A673 (cell line): ENCODE data around the gene TEK. TPM values are rescaled to one million over a fixed set of nuclear protein-coding genes. Genes with fewer than 3 reads are reported as not detected.

Source experiments
- BruUV-seq: library from RNA; stranded (reverse); fragments of 400-500 nt; replicated peaks from 2 replicates; lab custom pipeline; 2021; lab: Mats Ljungman, UMichigan
- CTCF ChIA-PET: fragments of 300-600 bp; sonication (Branson Sonifier 250); formaldehyde crosslinking; loops from one replicate; lab custom pipeline; 2022; ENCODE audit warnings: antibody characterized with exemption; lab: Charles Lee
- POLR2A ChIA-PET: fragments of 300-600 bp; sonication (Branson Sonifier 250); formaldehyde crosslinking; loops from one replicate; lab custom pipeline; 2022; ENCODE audit warnings: antibody characterized with exemption; ENCODE audit not compliant: low non-redundant PET; lab: Charles Lee
- DNase-seq: peaks from one replicate; pipeline ENCODE4 v3.0.0-alpha.2; 2015; ENCODE audit warnings: low spot score
- H3K27ac ChIP-seq: fragments of 200-600 bp; sonication (generic); 2 replicates; pipeline ENCODE4 v1.5.1; 2016; ENCODE audit warnings: mixed run types, low read depth, mild to moderate bottlenecking, mixed read lengths, antibody characterized with exemption, low read length; ENCODE audit not compliant: poor library complexity, severe bottlenecking
- H3K27me3 ChIP-seq: fragments of 200-600 bp; sonication (generic); replicated peaks from 2 replicates; pipeline ENCODE4 v1.6.1; 2017; ENCODE audit warnings: mixed run types, low read depth, mild to moderate bottlenecking, mixed read lengths, antibody characterized with exemption, low read length; ENCODE audit not compliant: insufficient read depth, poor library complexity
- H3K36me3 ChIP-seq: fragments of 200-600 bp; sonication (generic); 2 replicates; pipeline ENCODE4 v1.6.1; 2016; ENCODE audit warnings: mixed run types, mild to moderate bottlenecking, mixed read lengths, antibody characterized with exemption, low read length; ENCODE audit not compliant: insufficient read depth, poor library complexity, severe bottlenecking
- H3K4me1 ChIP-seq: fragments of 200-600 bp; sonication (generic); 2 replicates; pipeline ENCODE4 v1.6.1; 2017; ENCODE audit warnings: mixed run types, mild to moderate bottlenecking, mixed read lengths, antibody characterized with exemption, low read length; ENCODE audit not compliant: insufficient read depth, poor library complexity, severe bottlenecking
- H3K4me3 ChIP-seq: fragments of 200-600 bp; sonication (generic); 2 replicates; pipeline ENCODE4 v1.5.1; 2016; ENCODE audit warnings: low read depth, mixed run types, mild to moderate bottlenecking, mixed read lengths, low read length; ENCODE audit not compliant: poor library complexity, severe bottlenecking
- H3K9me3 ChIP-seq: fragments of 200-600 bp; sonication (generic); 2 replicates; pipeline ENCODE4 v1.6.1; 2016; ENCODE audit warnings: mixed run types, low read depth, mild to moderate bottlenecking, mixed read lengths, antibody characterized with exemption, low read length; ENCODE audit not compliant: poor library complexity, severe bottlenecking
- EZH2 ChIP-seq: fragments of 200-600 bp; sonication (generic); IDR thresholded peaks from 2 replicates; pipeline ENCODE4 v1.6.1; 2017; ENCODE audit warnings: borderline replicate concordance, low read depth, mild to moderate bottlenecking, mixed read lengths, antibody characterized with exemption, low read length; ENCODE audit not compliant: poor library complexity, severe bottlenecking
- intact Hi-C: fragments of 100-400 bp; cut with micrococcal nuclease; formaldehyde crosslinking; loops from one replicate; pipeline ENCODE4 v1.10.0; 2022; ENCODE audit not compliant: unreplicated experiment
- total RNA-seq: library from RNA; stranded (reverse); gene quantifications from 2 replicates; pipeline ENCODE4 v1.2.3, GENCODE V29; 2021
- TF ChIP-seq, protein P1 (sequence below): fragments of 300-800, 200-600 bp; sonication (generic); conservative IDR thresholded peaks from 2 replicates; pipeline ENCODE4 v1.5.1; 2017; ENCODE audit warnings: low read depth, mild to moderate bottlenecking, antibody characterized with exemption, low read length, moderate library complexity, mixed read lengths

Gene TEK
- total RNA-seq, 1 experiment from 2014 or later, result not detected

DNA sequence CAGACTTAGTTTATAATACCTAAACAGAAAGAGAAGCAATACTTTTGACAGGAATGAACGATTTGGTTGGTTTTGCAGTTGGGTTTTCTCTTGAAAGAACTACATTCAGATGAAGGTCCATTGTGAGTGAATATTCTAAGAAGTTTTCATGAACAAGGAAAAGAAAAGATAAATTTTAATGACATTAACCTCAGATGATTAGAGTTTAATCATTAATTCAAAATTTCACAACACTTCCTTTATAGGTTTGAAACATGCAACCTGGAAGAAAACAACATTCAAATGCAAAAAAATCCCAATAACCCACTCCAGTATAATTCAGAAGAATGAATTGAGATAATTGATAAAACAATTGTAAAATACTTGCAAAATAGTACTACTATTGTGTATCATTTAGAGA lies 164.2 kb downstream of the TEK start:
- BruUV-seq, result no TSS peak
- DNase-seq, result no peak
- ChIA-PET POLR2A (no interaction called here), CTCF (no interaction called here)
- Histone ChIP-seq H3K4me3 (no peak overlapping the region), H3K27me3 (no peaks in the 10 kb centered on the region), H3K36me3 (no peaks in the 10 kb centered on the region), H3K4me1 (no peaks in the 10 kb centered on the region), H3K9me3 (no peaks in the 10 kb centered on the region), H3K27ac (no peak overlapping the region)
- intact Hi-C loops, result no loop called here
- TF ChIP-seq EZH2, result no peak
- TF ChIP-seq, protein P1, sequence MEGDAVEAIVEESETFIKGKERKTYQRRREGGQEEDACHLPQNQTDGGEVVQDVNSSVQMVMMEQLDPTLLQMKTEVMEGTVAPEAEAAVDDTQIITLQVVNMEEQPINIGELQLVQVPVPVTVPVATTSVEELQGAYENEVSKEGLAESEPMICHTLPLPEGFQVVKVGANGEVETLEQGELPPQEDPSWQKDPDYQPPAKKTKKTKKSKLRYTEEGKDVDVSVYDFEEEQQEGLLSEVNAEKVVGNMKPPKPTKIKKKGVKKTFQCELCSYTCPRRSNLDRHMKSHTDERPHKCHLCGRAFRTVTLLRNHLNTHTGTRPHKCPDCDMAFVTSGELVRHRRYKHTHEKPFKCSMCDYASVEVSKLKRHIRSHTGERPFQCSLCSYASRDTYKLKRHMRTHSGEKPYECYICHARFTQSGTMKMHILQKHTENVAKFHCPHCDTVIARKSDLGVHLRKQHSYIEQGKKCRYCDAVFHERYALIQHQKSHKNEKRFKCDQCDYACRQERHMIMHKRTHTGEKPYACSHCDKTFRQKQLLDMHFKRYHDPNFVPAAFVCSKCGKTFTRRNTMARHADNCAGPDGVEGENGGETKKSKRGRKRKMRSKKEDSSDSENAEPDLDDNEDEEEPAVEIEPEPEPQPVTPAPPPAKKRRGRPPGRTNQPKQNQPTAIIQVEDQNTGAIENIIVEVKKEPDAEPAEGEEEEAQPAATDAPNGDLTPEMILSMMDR, result no peak

DNA sequence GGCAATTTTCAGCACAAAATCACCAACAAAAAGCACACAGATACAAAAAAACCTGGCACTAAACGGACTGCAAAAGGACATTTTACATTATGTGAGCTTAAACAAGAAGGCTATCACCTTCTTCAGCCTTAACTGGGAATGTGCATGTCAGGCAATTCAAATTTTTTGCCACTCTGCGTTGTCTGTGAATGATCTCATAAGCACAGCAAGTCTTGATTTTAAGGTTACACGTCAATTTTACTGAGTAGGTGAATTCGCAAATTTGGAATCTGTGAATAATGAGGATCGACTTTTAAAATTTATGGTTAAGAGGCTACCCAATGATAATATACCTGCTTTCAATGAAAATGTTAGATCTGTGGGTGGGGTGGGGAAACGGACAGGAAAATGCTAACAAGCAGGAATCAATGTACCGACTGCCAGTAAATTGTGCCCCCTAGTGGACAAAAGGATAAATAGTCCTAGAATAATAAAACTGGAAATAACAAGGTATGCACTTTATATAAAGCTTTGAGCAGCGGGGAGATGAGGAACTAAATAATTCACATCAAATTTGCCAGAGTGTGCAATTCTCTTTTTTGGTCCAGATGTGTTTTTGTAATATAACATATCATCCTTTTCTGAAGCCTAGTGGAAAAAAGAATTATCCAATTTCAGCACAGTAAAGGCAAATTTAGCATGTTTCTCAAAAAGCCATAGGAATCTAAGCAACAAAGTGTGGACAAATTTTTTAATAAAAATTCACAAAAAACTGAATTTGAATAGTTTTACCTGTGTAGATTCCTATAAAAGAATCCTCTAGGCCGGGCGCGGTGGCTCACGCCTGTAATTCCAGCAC lies 167.4 kb downstream of the TEK start:
- H3K9me3 ChIP-seq, result no peaks in the 10 kb centered on the region
- DNase-seq, result peak; percentile 55
- no peaks in the 10 kb centered on the region for H3K4me1 ChIP-seq
- no peaks in the 10 kb centered on the region for H3K27me3 ChIP-seq
- no peak overlapping the region for H3K4me3 ChIP-seq
- no peak overlapping the region for H3K27ac ChIP-seq
- CTCF ChIA-PET, result interaction anchor here (0.5 kb wide), 1 partner anchor 378 kb away, joined by 5 read pairs; no protein-coding TSS in a partner anchor
- POLR2A ChIA-PET, result no interaction called here
- no peaks in the 10 kb centered on the region for H3K36me3 ChIP-seq
- BruUV-seq, result no TSS peak
- TF ChIP-seq, protein P1, result peak; percentile 60
- TF ChIP-seq EZH2, result no peak
- intact Hi-C loops, result loop anchor here (2.0 kb wide), 1 partner anchor 244 kb away; no protein-coding TSS in a partner anchor

DNA sequence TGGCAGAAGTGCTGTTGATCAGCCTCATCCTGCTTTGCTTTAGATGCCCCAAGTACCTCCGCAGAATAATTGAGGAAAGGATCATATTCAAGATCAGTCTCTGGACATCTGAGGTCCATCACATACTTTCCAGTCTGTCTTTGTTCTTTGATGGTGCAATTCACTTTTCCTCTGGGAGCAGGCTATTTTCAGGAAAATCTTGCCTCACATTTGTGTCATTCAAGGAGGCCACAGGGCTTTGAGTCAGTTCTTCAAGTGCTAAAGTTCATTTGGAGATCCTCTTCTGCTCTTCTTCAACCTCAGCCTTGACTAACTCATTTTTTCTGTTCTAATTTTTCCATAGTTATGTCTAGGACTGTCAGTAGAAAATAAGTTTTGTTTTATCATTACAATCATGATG lies 169.3 kb downstream of the TEK start:
- H3K27ac ChIP-seq, result no peak overlapping the region
- H3K4me3 ChIP-seq, result no peak overlapping the region
- POLR2A ChIA-PET, result no interaction called here
- BruUV-seq, result no TSS peak
- no peaks in the 10 kb centered on the region for H3K27me3 ChIP-seq
- H3K36me3 ChIP-seq, result no peaks in the 10 kb centered on the region
- no peaks in the 10 kb centered on the region for H3K4me1 ChIP-seq
- intact Hi-C loops, result no loop called here
- no peak for DNase-seq
- H3K9me3 ChIP-seq, result no peaks in the 10 kb centered on the region
- no peak for TF ChIP-seq EZH2
- TF ChIP-seq, protein P1, result no peak
- CTCF ChIA-PET, result no interaction called here
